HepG2 (cell line): ENCODE results near the gene SLC22A7. TPM values are rescaled to one million over a fixed set of nuclear protein-coding genes. Genes with fewer than 3 reads are reported as not detected.

ENCODE experiments used
- ATAC-seq: fragments of 200-7000 bp; cut with Tn5 transposase; 3 replicates; pipeline ENCODE4 v1.9.1; 2020; ENCODE audit warnings: mild to moderate bottlenecking, moderate library complexity
- BruUV-seq: library from RNA; stranded (reverse); fragments of 400-500 nt; replicated peaks from 2 replicates; lab custom pipeline; 2021; lab: Mats Ljungman, UMichigan
- CTCF ChIA-PET: fragments of 300-600 bp; formaldehyde crosslinking; extraction: SDS; loops from one replicate; lab custom pipeline; 2021; ENCODE audit warnings: low total read pairs, inconsistent platforms, low intra/inter-chr PET ratio; lab: Yijun Ruan, JAX
- POLR2A ChIA-PET: fragments of 350-600 bp; sonication (Branson Sonifier 250); formaldehyde crosslinking; loops from one replicate; lab custom pipeline; 2020; ENCODE audit warnings: antibody characterized with exemption, inconsistent platforms; lab: Yijun Ruan, JAX
- DNase-seq: peaks from one replicate; pipeline ENCODE4 v3.0.0-alpha.2; 2015; ENCODE audit warnings: low spot score
- FAIRE-seq: peaks from 3 replicates; lab custom pipeline; 2011; peaks lifted over from hg19 to GRCh38; lab: Jason Lieb, UNC
- H2AFZ ChIP-seq: one replicate; pipeline ENCODE4 v1.6.1; 2011; ENCODE audit warnings: low read length, inconsistent platforms
- H3K27ac ChIP-seq: fragments of 300-600 bp; 3 replicates; pipeline ENCODE4 v1.8.0; 2011; ENCODE audit warnings: mixed run types, mild to moderate bottlenecking, mixed read lengths, low read length, inconsistent platforms; ENCODE audit not compliant: insufficient read depth; ENCODE audit errors: extremely low read length
- H3K27me3 ChIP-seq, 2 experiments: fragments of 200-600 bp in 1 of 2; 2 replicates in 1 of 2; 3 replicates in 1 of 2; pipeline versions ENCODE4 v1.6.0 to v1.8.0; 2011; ENCODE audit warnings: low read length in 2 of 2, mild to moderate bottlenecking in 2 of 2, moderate library complexity in 2 of 2, inconsistent platforms in 1 of 2; ENCODE audit not compliant: insufficient read depth in 2 of 2, control insufficient read depth in 1 of 2
- H3K36me3 ChIP-seq, 2 experiments: fragments of 200-600 bp in 1 of 2; replicated peaks in 1 of 2; 2 replicates in 1 of 2; 3 replicates in 1 of 2; pipeline versions ENCODE4 v1.5.1 to v1.8.0; 2011; ENCODE audit warnings: low read length in 2 of 2, inconsistent platforms in 1 of 2; ENCODE audit not compliant: insufficient read depth in 2 of 2, control insufficient read depth in 1 of 2
- H3K4me1 ChIP-seq: 2 replicates; pipeline ENCODE4 v1.5.1; 2012; ENCODE audit warnings: low read length, inconsistent platforms; ENCODE audit not compliant: insufficient read depth
- H3K4me2 ChIP-seq: 2 replicates; pipeline ENCODE4 v1.6.0; 2011; ENCODE audit warnings: low read depth, low read length, inconsistent platforms
- H3K4me3 ChIP-seq, 3 experiments: fragments of 200-600 bp in 1 of 3; sonication (generic), shearing (Covaris generic) in 1 of 3; replicated peaks in 1 of 3; 2 replicates each; pipeline ENCODE4 v1.5.1; 2011 to 2016; ENCODE audit warnings: low read length in 3 of 3, inconsistent platforms in 2 of 3, low read depth in 2 of 3, mild to moderate bottlenecking in 2 of 3, control low read depth in 1 of 3, mixed read lengths in 1 of 3; ENCODE audit not compliant: insufficient read depth in 1 of 3
- H3K79me2 ChIP-seq: one replicate; pipeline ENCODE4 v1.6.1; 2011; ENCODE audit warnings: low read length, inconsistent platforms; ENCODE audit not compliant: insufficient read depth
- H3K9ac ChIP-seq: 2 replicates; pipeline ENCODE4 v1.6.0; 2011; ENCODE audit warnings: mild to moderate bottlenecking, low read depth, low read length, inconsistent platforms; ENCODE audit not compliant: insufficient read depth
- H3K9me3 ChIP-seq: 2 replicates; pipeline ENCODE4 v1.5.1; 2012; ENCODE audit warnings: mild to moderate bottlenecking, low read length
- H4K20me1 ChIP-seq: 2 replicates; pipeline ENCODE4 v1.6.0; 2011; ENCODE audit warnings: inconsistent platforms, mild to moderate bottlenecking, low read length, moderate library complexity; ENCODE audit not compliant: insufficient read depth
- SMYD3 ChIP-seq: sonication (generic); formaldehyde crosslinking; IDR thresholded peaks from 2 replicates; pipeline ENCODE4 v1.8.1; 2023; ENCODE audit warnings: mild to moderate bottlenecking, missing genetic modification reagents
- SNRNP70 ChIP-seq: fragments of 200-400 bp; formaldehyde crosslinking; IDR thresholded peaks from 2 replicates; pipeline ENCODE4 v1.6.1; 2017; ENCODE audit warnings: mild to moderate bottlenecking, low read depth, low read length, moderate library complexity
- TRIM22 ChIP-seq: fragments of 450-650 bp; IDR thresholded peaks from 2 replicates; pipeline ENCODE4 v1.6.1; 2017
- ZNF687 ChIP-seq: sonication (generic); formaldehyde crosslinking; IDR thresholded peaks from 2 replicates; pipeline ENCODE4 v1.5.1; 2020; ENCODE audit warnings: mild to moderate bottlenecking, missing genetic modification reagents, moderate library complexity
- WGBS: methylation state at CpG from one replicate; pipeline ENCODE4 v1.1.6; 2017; ENCODE audit warnings: low lambda C conversion rate; 5-methylcytosine and 5-hydroxymethylcytosine counted together
- in situ Hi-C: cut with HindIII; loops from 2 replicates; pipeline ENCODE4 v1.10.0; 2017; ENCODE audit warnings: low pct_unique_long_range_greater_than_20kb; ENCODE audit not compliant: extremely low pct_ligation_motif_present
- intact Hi-C: fragments of 100-400 bp; cut with micrococcal nuclease; formaldehyde crosslinking; loops from one replicate; pipeline ENCODE4 v1.10.0; 2022; ENCODE audit not compliant: unreplicated experiment
- polyA plus RNA-seq, 8 experiments: library from polyadenylated mRNA; depleted of rRNA in 3 of 8; stranded (reverse) in 7 of 8; unstranded in 1 of 8; fragments of >200 nt; fragmentation: Illumina TruSeq in 4 of 8; extraction: Trizol in 4 of 8; gene quantifications; 2 replicates each; pipeline versions ENCODE4 v1.2.1 to v1.2.3, GENCODE V29; 2011 to 2016; ENCODE audit warnings: low read depth in 4 of 8, missing spikeins in 1 of 8, mixed read lengths in 1 of 8; ENCODE audit not compliant: insufficient read depth in 1 of 8
- total RNA-seq, 5 experiments: library from RNA; depleted of rRNA; stranded (reverse); fragments of >200 nt; fragmentation: Illumina TruSeq; extraction: Trizol; gene quantifications; 2 replicates each; pipeline ENCODE4 v1.2.3, GENCODE V29; 2016; ENCODE audit warnings: low read depth in 1 of 5

Gene SLC22A7
- total and polyA plus RNA-seq, 2 of the 13 experiments (the other 11 are each of a cell fraction or from before 2014, with no cell fraction given) = 5.3 to 22.6 TPM

DNA sequence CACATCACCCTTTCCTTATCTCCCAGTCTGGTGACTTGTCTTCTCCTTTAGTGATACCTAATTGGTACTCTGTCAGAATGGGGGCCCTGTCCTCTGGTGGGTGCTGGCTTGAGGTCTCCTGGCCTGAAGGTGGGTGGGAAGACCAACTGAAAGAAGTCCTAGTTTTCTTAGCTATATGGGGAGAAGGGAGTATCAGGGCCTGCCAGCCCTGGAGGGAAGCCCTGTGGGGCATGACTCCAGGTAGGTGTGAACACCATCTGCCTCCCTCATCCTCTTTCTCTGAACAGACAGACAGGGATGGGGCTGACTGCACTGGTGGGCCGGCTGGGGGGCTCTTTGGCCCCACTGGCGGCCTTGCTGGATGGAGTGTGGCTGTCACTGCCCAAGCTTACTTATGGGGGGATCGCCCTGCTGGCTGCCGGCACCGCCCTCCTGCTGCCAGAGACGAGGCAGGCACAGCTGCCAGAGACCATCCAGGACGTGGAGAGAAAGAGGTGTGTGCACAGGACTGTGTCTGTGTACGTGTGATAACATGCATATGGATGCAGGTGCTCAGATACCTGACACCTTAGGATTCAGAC is 5.8 kb downstream of the SLC22A7 start:
- Histone ChIP-seq H3K4me2 (no peak overlapping the region), H4K20me1 (no peaks in the 10 kb centered on the region), H2AFZ (no peak overlapping the region), H3K27ac (no peak overlapping the region), H3K4me3 (no peak overlapping the region), H3K9me3 (no peaks in the 10 kb centered on the region), H3K9ac (no peak overlapping the region), H3K36me3 (no peaks in the 10 kb centered on the region; a peak in 1 of 5 replicates)
- CTCF ChIA-PET = no interaction called here
- in situ Hi-C loops = no loop called here
- 94% methylated on average over 8 of the region's 8 CpGs for WGBS
- FAIRE-seq (no peak), DNase-seq (no peak)
- intact Hi-C loops = no loop called here
- POLR2A ChIA-PET = interaction anchor here (2.0 kb wide), 1 partner anchor 13 kb away, joined by 8 read pairs; no protein-coding TSS in a partner anchor
- TF ChIP-seq SNRNP70 (no peak), ZNF687 (CRISPR knock-in tag) (0 out of 2 replicates have a peak, but pooled peaks have one; percentile 12), SMYD3 (CRISPR knock-in tag) (no peak), TRIM22 (no peak)
- TF ChIP-seq, all 625 proteins: peak for 1
- ATAC-seq = no peak
- BruUV-seq = no TSS peak
- peaks cover 32% of the 10 kb centered on the region for H3K4me1 ChIP-seq
- H3K27me3 ChIP-seq = no peaks in the 10 kb centered on the region
- no peaks in the 10 kb centered on the region for H3K79me2 ChIP-seq
